GM18502 (cell line): Measurements from ENCODE around the gene FNDC3B.

Experiments used
- ATAC-seq: cut with Tn5 transposase; IDR thresholded peaks from one replicate; pipeline ENCODE4 v1.9.1; 2021; ENCODE audit warnings: mild to moderate bottlenecking; ENCODE audit not compliant: unreplicated experiment, poor library complexity

Gene FNDC3B

GRCh38 chr3:172396400-172396799, 357.0 kb downstream of the FNDC3B start:
- ATAC-seq: no peak

GRCh38 chr3:172397716-172398405, 358.5 kb downstream of the FNDC3B start:
- ATAC-seq: no peak

GRCh38 chr3:172398484-172398883, 359.1 kb downstream of the FNDC3B start:
- no peak for ATAC-seq

GRCh38 chr3:172402090-172402489, 362.7 kb downstream of the FNDC3B start:
- ATAC-seq: no peak

- no peak for ATAC-seq
Measured at GRCh38 chr3:172402892-172403643, 363.7 kb downstream of the FNDC3B start.

GRCh38 chr3:172404237-172404962, 365.0 kb downstream of the FNDC3B start:
- no peak for ATAC-seq

- no peak for ATAC-seq
Measured at GRCh38 chr3:172405914-172406313, 366.5 kb downstream of the FNDC3B start.

- no peak for ATAC-seq
Measured at GRCh38 chr3:172407872-172408271, 368.5 kb downstream of the FNDC3B start.

GRCh38 chr3:172410702-172411477, 371.5 kb downstream of the FNDC3B start:
- ATAC-seq: no peak

- ATAC-seq: no peak
Measured at GRCh38 chr3:172411478-172411947, 372.1 kb downstream of the FNDC3B start.

GRCh38 chr3:172415323-172415722, 375.9 kb downstream of the FNDC3B start:
- no peak for ATAC-seq

- ATAC-seq: no peak
Measured at GRCh38 chr3:172437713-172438112, 398.3 kb downstream of the FNDC3B start.

- no peak for ATAC-seq
Measured at GRCh38 chr3:172438186-172438585, 398.8 kb downstream of the FNDC3B start.

GRCh38 chr3:172441581-172441980, 402.2 kb downstream of the FNDC3B start:
- ATAC-seq: no peak

GRCh38 chr3:172442606-172443005, 403.2 kb downstream of the FNDC3B start:
- ATAC-seq: no peak

- no peak for ATAC-seq
Measured at GRCh38 chr3:172444821-172445220, 405.4 kb downstream of the FNDC3B start.

GRCh38 chr3:172446198-172446597, 406.8 kb downstream of the FNDC3B start:
- ATAC-seq: no peak

GRCh38 chr3:172447611-172448579, 408.5 kb downstream of the FNDC3B start, which contains the start of gene GHSR:
Gene GHSR, minus strand, starts transcription at chr3:172448456. Its CDS starts 43 bp downstream, at chr3:172448413.
- no peak for ATAC-seq
